T-helper 2 cell (primary cell): ENCODE data around the gene ADARB2.
"Not testable (repeated sequence)": the region's sequence is repeated elsewhere in the genome, so short reads cannot be mapped to it uniquely, and the experiment has no call there.

ENCODE experiments used
- DNase-seq, 5 experiments: peaks; one replicate each; pipeline versions ENCODE4 v3.0.0 to v3.0.0-alpha.2; 2012 to 2022

The ADARB2 gene

DNA sequence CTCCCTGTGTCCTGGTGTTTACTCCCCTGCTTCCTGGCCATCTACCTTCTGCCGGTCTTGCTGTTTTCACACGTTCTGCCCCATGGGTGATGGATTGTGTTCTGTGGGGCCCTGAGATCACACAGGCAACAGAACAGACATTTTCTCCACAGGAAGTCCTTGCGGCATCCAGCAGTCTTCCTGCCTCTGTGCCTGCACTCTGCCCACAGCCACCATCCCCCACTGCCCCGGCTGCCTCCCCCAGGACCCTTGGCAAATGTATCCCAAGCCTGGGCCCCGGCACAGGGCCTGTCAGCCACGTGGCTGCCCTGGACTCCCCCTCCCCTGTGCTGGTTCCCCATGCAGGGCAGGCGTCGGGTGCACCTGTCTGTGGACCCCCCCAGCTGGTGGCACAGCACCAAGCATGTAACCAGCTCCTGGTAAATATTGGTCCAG lies 497.0 kb downstream of the ADARB2 start:
- peak in 1 of 5 experiments; percentile 84 for DNase-seq

DNA sequence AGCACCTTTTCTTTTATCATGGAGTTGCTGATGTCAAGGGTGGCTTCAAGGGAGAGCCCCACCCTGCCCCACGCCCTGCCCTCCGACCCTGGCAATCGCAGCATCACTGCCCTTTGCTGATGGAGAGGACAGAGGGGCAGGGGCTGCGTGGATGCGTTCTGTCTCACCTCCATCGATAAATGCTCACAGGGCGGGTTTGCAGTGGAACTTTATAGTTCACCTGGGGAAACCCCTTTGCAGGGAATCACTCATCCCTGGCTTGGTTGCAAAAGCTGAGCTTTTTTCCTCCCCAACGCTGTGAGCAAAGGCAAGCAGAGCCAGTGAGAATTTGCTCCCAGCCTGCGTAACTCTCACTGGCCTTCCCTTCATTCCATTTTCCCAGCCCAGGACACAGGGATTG lies 504.3 kb downstream of the ADARB2 start:
- DNase-seq, result no peak

DNA sequence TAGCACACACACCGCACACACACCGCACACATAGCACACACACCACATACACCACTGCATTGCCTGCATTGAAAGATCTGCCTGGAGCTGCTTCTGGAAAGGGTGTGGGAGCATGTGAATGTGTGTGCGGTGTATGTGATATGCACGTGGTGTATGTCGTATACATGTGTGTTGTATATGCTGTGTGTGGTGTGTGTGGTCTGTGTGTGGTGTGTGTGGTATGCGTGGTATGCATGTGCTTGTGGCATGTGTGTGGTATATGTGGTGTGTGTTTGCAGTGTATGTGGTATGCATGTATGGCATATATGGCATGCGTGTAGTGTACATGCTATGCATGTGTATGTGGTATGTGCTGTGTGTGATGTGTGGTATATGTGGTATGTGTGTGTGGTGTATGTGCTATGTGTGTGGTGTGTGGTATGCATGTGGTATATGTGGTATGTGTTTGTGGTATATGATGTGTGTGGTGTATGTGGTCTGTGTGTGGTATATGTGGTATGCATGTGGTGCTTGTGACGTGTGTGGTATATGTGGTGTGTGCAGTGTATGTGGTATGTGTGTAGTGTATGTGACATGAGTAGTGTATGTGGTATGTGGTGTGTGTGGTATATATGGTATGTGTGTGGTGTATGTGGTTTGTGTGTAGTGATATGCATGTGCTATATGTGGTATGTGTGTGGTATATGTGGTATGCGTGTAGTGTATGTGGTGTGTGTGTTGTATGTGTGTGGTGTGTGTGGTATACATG lies 505.0 kb downstream of the ADARB2 start:
- peak in 1 of 5 experiments; percentile 55 for DNase-seq

DNA sequence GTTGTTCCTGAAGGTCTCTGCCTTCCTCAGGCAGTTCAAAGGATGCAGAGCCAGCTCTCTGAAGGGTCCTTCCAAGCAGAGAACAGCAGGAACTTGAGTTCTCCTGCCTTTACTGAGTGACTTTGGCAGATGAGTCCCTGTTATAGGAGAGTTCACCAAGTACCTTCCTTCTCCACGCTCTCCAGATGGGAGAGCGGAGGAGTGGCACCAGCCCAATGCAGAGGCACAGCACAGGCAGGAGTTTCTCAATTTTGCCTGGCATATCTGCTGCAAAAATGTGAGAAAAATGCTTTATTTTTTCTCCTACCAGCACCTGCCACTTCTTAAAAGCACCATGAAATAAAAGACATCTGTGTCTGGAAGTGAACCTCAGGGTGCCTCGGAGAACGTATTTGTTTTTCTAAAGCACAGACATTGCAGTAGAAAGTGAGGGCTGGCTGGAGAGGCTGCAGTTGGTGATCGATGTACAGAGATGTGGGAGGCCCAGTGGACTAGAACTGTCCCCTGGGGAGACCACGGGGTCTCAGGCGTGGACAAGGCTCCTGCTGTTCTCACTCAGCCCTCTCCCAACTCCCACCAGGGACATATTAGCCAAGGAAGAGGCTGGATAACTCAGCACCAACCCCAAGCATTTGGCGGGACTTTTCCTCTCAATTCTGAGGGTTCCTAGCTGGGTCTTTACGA lies 506.6 kb downstream of the ADARB2 start:
- DNase-seq, result no peak

DNA sequence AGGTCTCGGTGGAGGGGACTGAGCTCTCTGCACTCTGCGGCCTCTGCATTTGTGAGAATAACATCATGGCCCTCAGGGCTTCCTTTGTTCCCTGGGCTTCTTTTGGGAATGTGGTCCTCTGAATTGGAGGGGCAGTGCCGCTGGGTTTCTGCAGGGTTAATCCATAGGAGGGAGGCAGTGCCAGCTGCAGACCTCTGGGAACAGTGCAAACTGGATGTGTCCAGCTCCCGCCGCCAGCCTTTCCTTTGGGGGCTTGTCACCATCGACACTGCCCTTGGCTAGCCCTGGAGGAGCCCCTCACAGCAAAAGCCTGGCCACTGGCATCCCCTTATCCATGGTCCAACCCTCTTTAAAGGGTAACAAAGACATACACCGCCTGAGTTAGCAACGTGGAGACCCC lies 507.2 kb downstream of the ADARB2 start:
- DNase-seq, result no peak

DNA sequence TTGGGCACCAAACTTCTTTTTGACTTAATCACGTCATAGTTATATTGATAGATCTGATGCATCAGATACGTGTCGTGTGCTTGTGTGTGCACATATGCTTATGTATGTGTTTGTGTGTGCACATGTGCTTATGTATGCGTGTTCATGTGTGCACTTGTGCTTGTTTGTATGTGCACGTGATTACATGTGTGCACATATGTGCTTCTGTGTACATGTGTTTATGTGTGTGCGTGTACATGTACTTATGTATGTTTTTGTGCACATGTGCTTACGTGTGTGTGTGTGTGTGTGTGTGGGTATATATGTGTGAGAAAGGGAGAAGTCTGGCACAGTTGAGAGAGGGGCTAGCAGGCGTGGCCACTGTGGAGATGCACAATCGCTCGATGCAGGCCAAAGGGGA lies 507.8 kb downstream of the ADARB2 start:
- DNase-seq, result no peak

DNA sequence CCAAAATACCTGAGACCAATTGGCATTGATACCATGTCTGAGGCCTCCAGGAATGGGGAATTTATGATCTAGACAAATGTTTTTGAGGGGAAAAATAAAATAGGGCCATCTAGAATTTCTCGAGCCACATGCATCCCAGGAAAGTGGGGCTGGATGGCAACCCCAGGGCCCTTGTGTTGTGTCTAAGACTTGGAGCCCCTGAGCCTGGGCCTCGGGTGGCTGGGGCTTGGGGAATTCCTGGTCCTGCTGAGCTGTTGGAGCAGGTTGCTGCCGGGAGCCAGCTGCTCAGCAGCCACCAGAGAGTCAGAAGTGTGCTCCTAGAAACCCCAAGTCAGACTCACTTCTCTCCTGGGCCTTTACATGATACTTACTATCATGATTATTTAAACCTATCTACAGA lies 508.2 kb downstream of the ADARB2 start:
- no peak for DNase-seq

DNA sequence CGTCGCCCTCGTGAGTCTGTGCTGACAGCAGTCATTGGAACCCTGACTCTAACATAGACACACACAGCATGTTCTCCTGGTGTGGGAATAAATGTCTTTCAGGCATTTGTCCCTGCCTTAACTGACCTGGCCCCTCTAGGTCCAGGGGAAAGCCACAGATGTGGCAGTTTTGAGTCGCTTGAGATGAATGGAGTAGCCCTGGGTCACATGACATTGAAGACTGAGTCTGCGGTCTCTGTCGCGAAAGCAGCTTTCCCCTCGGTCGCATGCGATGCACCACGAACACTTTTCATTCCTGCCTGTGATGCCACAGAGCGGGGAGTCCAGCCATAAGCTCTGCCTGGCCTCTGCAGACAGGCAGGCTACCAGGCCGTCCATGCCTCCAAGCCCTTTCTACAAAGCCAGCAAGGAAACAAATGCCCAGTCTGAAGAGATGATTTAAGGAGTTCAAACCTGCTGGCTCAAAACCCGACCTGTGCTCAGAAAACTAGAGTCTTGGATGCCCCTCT lies 508.8 kb downstream of the ADARB2 start:
- DNase-seq, result no peak

DNA sequence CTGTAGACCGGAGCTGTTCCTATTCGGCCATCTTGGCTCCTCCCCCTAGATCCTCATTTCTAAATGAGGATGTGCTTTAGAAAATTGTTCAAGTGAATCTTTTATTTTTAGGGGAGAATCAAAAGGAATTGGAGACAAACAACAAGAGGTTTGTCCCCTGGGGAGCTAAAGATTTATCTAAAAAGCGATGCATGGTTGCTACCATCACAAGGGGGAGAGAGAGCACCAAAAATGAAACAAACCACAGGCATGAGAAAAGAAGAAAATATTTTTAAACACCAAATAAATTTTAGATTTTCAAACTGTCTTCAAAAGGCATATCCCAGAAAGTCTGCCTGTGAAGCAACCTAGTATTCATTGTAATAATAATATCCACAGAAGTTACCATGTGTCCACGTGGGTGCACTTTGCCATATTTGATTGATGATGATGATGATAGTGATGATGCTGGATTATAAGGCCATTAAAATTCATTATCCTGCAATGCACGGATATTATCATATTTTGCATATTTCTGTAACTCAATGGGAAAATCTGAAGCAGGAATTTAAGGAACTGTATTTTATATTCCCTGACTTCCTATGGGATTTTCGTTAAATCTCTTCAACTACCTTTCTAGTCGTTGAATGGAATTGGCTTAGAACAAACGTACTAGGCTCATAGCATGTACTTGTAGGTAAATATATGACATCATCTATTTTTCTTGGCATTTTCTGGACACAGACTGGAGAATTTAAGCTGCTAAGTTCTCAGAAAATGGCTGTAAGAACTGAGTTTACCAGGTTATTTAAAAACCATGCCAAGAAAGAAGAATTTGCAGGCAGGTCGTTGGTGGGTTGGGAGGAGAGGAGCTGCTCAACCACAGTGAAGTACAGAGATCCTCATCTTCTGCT lies 509.6 kb downstream of the ADARB2 start:
- no peak for DNase-seq

DNA sequence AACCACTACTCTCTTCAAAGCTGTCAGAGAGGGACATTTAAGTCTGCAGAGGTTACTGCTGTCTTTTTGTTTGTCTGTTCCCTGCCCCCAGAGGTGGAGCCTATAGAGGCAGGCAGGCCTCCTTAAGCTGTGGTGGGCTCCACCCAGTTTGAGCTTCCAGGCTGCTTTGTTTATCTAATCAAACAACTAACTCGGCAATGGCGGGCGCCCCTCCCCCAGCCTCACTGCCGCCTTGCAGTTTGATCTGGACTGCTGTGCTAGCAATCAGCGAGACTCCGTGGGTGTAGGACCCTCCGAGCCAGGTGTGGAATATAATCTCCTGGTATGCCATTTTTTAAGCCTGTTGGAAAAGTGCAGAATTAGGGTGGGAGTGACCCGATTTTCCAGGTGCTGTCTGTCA lies 510.4 kb downstream of the ADARB2 start:
- DNase-seq, result not testable (repeated sequence)

DNA sequence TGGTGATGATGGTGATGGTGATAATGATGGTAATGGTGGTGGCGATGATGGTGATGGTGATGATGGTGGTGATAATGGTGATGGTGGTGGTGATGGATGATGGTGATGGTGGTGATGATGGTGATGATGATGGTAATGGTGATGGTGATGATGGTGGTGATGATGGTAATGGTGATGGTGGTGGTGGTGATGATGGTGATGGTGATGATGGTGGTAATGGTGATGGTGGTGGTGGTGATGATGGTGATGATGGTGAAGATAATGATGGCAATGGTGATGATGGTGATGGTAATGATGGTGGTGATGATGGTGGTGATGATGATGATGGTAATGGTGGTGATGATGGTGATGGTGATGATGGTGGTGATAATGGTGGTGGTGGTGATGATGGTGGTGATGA lies 517.5 kb downstream of the ADARB2 start:
- DNase-seq, result not testable (repeated sequence)

DNA sequence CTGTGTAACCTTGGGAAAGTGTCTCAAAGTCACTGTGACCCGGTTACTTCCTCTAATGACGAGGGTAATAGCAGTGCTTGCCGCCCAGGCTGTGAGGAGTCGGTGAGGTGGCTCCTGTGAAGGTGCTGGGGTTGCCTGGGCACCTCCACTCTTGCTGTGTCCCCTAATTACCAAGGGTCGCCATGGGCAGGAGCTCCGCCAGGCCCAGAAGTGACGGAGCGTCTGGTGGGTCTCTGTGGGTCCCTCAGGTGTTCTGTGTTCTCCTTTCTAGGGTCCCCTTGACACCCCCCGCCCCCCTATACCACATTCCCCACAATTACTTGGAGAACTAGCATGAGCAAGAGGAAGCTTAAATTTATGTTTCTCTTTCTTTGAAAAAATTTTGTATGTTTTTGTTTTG lies 519.7 kb downstream of the ADARB2 start:
- DNase-seq, result no peak

DNA sequence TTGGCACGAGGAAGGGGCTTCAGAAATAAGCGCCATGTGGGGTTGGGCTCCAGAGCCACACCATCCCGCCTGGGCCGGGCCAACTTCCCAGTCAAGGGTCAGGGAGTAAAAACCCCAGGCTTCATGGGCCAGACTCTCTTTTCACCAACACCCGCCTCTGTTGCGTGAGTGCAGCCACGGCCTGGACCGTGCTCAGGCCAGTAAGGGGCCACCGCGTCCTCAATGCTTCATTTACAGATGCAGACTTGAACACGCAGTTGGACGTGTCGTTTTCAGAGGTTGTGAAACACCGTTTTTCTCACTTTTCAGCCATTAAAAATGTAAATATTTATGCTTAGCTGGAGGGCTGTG lies 520.1 kb downstream of the ADARB2 start:
- DNase-seq, result no peak

DNA sequence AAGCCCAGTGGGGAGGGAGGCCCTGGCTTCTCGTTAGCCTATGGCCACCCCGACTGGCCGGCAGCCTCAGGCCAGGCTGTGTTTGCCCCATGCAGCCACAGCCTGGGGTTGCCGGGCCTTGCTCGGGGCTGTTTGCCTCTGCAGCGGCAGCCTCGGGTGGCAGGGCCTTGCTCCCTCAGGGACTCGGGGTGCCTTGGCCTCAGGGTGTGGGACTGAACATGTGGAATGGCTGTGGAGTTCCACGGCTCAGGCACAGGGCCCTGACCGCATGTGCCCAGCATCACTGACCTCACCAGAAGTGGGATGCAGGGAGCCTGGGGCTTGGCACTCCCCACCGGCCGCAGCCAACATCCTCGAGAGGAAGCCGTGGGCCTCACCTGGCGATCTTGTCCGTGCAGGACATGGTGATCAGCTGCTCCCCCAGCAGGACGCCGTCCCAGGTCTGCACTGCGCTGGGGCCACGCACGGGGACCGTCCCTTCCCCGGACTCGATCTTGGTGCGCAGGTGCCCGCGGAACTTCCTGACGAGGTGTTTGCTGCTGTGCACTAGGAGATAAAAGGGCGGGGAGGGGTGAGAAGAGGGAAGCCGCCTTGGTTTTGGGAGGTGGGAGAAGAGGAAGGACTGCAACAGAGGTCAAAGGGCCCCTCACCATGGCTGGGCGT lies 520.6 kb downstream of the ADARB2 start:
- no peak for DNase-seq

DNA sequence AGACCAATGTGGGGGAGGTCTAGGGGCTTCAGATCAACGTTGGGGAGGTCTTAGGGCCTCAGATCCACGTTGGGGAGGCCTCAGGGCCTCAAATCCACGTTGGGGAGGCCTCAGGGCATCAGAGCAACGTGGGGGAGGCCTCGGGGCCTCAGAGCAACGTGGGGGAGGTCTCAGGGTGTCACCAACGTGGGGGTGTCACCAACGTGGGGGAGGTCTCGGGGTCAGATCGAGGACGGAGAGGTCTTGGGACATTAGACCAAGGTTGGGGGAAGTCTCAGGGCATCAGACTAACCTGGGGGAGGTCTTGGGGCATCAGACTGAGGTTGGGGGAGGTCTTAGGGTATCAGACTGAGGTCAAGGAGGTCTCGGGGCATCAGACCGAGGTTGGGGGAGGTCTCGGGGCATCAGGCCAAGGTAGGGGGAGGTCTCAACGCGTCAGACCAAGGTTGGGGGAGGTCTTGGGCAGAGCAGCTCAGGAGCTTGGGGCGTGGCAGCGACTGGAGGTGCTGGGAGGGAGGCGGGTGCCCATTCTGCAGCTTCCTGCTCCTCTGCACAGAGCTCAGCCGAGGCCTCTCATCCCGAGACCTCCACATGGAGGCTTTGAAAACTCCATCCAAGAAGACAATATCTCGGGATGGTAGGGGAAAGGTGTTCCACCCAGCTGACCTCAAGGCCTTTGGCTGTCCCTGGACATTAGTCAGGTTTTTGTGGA lies 521.3 kb downstream of the ADARB2 start:
- no peak for DNase-seq

DNA sequence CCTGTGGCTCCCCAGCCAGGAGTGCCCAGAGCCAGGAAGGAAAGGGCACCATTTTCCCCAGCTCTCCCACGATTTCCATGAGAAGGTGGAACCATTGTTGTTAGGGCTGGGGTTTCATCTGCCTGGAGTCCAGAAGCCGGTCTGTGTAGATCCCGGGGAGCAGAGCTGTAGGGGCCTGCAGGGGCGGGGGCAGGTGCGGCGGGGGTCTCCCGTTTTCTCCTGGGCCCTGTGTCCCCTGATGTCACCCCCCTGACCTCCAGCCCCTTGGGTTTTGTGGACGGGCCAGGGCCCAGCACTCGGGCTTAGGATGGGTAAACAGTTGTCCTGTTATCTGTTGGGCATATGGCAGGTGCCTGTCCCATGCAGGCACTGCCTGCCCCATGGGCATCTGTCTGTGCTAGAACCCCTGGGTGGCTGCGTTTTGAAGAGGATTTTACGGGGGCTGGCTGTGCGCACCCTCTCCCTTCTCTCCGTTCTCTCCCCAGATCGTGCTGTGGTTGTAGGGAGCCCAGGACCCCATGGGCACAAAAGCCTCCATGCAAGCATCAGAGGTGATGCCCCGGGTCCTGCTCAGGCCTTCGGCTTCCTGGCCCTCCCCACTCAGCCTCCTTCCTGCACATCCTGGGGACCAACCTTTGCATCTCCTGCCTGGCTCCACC lies 522.3 kb downstream of the ADARB2 start:
- no peak for DNase-seq

DNA sequence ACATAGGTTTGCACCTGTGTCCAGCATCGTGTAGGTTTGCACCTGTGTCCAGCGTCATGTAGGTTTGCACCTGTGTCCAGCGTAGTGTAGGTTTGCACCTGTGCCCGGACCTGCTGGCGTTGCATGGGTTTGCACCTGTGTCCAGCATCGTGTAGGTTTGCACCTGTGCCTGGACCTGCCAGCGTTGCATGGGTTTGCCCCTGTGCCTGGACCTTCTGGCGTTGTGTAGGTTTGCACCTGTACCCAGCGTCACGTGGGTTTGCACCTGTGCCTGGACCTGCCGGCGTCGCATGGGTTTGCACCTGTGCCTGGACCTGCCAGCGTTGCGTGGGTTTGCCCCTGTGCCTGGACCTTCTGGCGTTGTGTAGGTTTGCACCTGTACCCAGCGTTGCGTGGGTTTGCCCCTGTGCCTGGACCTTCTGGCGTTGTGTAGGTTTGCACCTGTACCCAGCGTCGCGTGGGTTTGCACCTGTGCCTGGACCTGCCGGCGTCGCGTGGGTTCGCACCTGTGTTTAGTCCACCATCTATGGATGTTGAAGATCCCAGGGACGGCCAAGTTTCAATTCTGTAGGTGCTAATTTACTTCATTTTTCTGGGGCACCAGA lies 523.2 kb downstream of the ADARB2 start:
- no peak for DNase-seq

DNA sequence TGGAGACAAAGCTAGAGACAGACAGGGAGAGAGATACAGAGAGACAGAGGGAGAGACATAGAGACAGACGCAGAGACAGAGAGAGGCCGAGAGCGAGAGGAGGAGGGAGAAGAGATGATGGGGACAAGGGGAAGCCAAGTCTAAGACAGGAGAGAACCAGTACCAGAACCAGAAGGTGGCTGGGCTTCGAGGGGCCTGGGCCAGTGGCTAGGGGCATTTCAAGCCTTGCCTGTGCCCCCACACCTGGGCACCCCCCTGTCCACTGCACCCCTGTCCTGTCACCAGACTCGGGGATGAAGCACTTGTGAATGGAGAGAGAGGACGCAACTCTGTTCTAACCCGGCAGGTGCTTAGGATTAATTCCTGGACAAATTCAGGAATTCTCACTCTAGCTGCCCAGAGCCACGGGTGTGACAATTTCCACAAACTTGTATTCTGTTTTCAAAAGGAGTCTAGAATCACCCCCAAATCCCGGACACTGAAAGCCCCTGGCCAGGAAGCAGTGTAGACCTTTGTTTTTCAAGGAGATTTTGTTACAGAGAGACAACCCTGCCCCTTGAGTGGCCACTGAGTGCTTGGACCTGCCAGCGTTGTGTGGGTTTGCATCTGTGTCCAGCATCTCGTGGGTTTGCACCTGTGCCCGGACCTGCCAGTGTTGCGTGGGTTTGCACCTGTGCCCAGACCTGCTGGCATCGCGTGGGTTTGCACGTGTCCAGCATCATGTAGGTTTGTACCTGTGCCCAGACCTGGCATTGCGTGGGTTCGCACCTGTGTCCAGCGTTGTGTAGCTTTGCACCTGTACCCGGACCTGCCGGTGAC lies 523.9 kb downstream of the ADARB2 start:
- no peak for DNase-seq

DNA sequence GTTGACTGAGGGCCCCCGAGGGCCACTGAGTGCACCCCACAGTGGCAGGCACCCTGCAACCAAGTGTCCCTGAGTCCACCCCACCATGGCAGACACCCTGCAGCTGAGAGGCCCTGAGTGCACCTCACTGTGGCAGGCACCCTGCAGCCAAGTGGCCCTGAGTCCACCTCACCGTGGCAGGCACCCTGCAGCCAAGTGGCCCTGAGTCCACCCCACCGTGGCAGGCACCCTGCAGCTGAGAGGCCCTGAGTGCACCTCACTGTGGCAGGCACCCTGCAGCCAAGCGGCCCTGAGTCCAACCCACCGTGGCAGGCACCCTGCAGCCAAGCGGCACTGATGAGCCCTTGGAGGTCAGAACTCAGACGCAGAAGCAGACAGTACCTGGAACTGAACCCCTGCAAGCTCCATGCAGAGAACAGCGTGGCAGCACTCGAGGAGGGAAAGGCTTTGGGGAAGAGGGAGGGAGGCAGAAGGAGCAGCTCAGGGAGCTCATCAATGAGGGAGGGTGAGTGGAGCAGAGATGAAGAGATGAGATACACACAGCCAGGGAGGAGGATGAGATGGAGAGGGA lies 524.7 kb downstream of the ADARB2 start:
- no peak for DNase-seq
